ENCODE data around the gene SUCLA2.

DNA sequence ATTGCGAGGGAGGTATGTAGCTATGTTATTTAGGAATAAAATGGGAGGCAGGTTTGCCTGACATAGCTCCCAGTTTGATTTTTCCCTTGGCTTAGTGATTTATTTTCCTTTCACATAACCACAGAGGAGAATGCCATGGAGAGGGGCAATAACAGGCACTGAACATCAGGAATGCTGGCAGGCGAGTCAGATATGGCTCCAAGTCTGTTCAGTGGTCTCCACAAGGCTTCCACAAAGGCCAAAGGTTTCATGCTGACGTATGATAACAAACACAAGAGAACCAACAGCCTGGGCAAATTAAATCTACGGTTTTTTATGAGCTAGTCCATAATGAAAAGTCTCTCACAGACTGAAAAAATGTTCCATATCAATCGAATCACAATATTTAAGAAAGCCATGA, 66.7 kb downstream of the SUCLA2 start:
- TF ChIP-seq, protein P1, sequence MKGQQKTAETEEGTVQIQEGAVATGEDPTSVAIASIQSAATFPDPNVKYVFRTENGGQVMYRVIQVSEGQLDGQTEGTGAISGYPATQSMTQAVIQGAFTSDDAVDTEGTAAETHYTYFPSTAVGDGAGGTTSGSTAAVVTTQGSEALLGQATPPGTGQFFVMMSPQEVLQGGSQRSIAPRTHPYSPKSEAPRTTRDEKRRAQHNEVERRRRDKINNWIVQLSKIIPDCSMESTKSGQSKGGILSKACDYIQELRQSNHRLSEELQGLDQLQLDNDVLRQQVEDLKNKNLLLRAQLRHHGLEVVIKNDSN (CRISPR knock-in tag; IDR thresholded peaks at IDR 0.05): no peak
- TF ChIP-seq, protein P2, sequence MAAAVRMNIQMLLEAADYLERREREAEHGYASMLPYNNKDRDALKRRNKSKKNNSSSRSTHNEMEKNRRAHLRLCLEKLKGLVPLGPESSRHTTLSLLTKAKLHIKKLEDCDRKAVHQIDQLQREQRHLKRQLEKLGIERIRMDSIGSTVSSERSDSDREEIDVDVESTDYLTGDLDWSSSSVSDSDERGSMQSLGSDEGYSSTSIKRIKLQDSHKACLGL (CRISPR knock-in tag; IDR thresholded peaks at IDR 0.05; ENCODE audit: borderline replicate concordance, poor library complexity, severe bottlenecking): no peak
- TF ChIP-seq CREM (IDR thresholded peaks at IDR 0.05; ENCODE audit: low read depth) (no peak), LARP7 (IDR thresholded peaks at IDR 0.05) (no peak), MTA2 (IDR thresholded peaks at IDR 0.05; ENCODE audit: low read depth) (no peak), CHD2 (IDR thresholded peaks at IDR 0.05; ENCODE audit: low read depth, low read length) (no peak), IRF2 (CRISPR knock-in tag; IDR thresholded peaks at IDR 0.05) (no peak), FOXP1 (CRISPR knock-in tag; IDR thresholded peaks at IDR 0.05) (no peak), POLR2A (conservative IDR thresholded peaks at IDR 0.05) (no peak), MAFK (IDR thresholded peaks at IDR 0.05; ENCODE audit: low read length) (no peak)
- TF ChIP-seq, protein P3, sequence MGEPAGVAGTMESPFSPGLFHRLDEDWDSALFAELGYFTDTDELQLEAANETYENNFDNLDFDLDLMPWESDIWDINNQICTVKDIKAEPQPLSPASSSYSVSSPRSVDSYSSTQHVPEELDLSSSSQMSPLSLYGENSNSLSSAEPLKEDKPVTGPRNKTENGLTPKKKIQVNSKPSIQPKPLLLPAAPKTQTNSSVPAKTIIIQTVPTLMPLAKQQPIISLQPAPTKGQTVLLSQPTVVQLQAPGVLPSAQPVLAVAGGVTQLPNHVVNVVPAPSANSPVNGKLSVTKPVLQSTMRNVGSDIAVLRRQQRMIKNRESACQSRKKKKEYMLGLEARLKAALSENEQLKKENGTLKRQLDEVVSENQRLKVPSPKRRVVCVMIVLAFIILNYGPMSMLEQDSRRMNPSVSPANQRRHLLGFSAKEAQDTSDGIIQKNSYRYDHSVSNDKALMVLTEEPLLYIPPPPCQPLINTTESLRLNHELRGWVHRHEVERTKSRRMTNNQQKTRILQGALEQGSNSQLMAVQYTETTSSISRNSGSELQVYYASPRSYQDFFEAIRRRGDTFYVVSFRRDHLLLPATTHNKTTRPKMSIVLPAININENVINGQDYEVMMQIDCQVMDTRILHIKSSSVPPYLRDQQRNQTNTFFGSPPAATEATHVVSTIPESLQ (CRISPR knock-in tag; IDR thresholded peaks at IDR 0.05): no peak
- TF ChIP-seq, protein P4, sequence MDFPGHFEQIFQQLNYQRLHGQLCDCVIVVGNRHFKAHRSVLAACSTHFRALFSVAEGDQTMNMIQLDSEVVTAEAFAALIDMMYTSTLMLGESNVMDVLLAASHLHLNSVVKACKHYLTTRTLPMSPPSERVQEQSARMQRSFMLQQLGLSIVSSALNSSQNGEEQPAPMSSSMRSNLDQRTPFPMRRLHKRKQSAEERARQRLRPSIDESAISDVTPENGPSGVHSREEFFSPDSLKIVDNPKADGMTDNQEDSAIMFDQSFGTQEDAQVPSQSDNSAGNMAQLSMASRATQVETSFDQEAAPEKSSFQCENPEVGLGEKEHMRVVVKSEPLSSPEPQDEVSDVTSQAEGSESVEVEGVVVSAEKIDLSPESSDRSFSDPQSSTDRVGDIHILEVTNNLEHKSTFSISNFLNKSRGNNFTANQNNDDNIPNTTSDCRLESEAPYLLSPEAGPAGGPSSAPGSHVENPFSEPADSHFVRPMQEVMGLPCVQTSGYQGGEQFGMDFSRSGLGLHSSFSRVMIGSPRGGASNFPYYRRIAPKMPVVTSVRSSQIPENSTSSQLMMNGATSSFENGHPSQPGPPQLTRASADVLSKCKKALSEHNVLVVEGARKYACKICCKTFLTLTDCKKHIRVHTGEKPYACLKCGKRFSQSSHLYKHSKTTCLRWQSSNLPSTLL (IDR thresholded peaks at IDR 0.05): no peak
- TF ChIP-seq, protein P5, sequence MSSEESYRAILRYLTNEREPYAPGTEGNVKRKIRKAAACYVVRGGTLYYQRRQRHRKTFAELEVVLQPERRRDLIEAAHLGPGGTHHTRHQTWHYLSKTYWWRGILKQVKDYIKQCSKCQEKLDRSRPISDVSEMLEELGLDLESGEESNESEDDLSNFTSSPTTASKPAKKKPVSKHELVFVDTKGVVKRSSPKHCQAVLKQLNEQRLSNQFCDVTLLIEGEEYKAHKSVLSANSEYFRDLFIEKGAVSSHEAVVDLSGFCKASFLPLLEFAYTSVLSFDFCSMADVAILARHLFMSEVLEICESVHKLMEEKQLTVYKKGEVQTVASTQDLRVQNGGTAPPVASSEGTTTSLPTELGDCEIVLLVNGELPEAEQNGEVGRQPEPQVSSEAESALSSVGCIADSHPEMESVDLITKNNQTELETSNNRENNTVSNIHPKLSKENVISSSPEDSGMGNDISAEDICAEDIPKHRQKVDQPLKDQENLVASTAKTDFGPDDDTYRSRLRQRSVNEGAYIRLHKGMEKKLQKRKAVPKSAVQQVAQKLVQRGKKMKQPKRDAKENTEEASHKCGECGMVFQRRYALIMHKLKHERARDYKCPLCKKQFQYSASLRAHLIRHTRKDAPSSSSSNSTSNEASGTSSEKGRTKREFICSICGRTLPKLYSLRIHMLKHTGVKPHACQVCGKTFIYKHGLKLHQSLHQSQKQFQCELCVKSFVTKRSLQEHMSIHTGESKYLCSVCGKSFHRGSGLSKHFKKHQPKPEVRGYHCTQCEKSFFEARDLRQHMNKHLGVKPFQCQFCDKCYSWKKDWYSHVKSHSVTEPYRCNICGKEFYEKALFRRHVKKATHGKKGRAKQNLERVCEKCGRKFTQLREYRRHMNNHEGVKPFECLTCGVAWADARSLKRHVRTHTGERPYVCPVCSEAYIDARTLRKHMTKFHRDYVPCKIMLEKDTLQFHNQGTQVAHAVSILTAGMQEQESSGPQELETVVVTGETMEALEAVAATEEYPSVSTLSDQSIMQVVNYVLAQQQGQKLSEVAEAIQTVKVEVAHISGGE (CRISPR knock-in tag; IDR thresholded peaks at IDR 0.05): no peak

Measured in K562 (cell line).